Measurements from ENCODE around the gene SLC39A6.
A peak's percentile ranks its signal among the peaks of the same experiment; 100 is the strongest.
"Not testable (repeated sequence)": the region's sequence is repeated elsewhere in the genome, so short reads cannot be mapped to it uniquely, and the experiment has no call there.

Gene SLC39A6

GRCh38 chr18:36095936-36096519 is 33.1 kb downstream of the SLC39A6 start:
- peak; percentile 72 for DNase-seq (ENCODE audit: low spot score)

- DNase-seq (ENCODE audit: low spot score): no peak
These were observed 34.7 kb downstream of the SLC39A6 start for GRCh38 chr18:36094431-36094830.

GRCh38 chr18:36092116-36092515 is 37.0 kb downstream of the SLC39A6 start:
- not testable (repeated sequence) for DNase-seq (ENCODE audit: low spot score)

GRCh38 chr18:36089001-36089400 is 40.1 kb downstream of the SLC39A6 start:
- no peak for DNase-seq (ENCODE audit: low spot score)

- DNase-seq (ENCODE audit: low spot score): no peak
These were observed 40.9 kb downstream of the SLC39A6 start for GRCh38 chr18:36088256-36088655.

GRCh38 chr18:36086186-36086585 is 43.0 kb downstream of the SLC39A6 start:
- DNase-seq (ENCODE audit: low spot score): no peak

GRCh38 chr18:36085195-36085594 is 43.9 kb downstream of the SLC39A6 start:
- no peak for DNase-seq (ENCODE audit: low spot score)

- DNase-seq (ENCODE audit: low spot score): no peak
These were observed 45.4 kb downstream of the SLC39A6 start for GRCh38 chr18:36083729-36084128.

GRCh38 chr18:36081118-36081517 is 48.0 kb downstream of the SLC39A6 start:
- DNase-seq (ENCODE audit: low spot score): not testable (repeated sequence)

GRCh38 chr18:36078751-36079529 is 50.2 kb downstream of the SLC39A6 start:
- no peak for DNase-seq (ENCODE audit: low spot score)

GRCh38 chr18:36077764-36078163 is 51.4 kb downstream of the SLC39A6 start:
- not testable (repeated sequence) for DNase-seq (ENCODE audit: low spot score)

GRCh38 chr18:36075862-36076587 is 53.1 kb downstream of the SLC39A6 start:
- DNase-seq (ENCODE audit: low spot score): no peak

GRCh38 chr18:36074435-36074834 is 54.7 kb downstream of the SLC39A6 start:
- DNase-seq (ENCODE audit: low spot score): no peak

- DNase-seq (ENCODE audit: low spot score): no peak
These were observed 55.5 kb downstream of the SLC39A6 start for GRCh38 chr18:36073676-36074075.

- DNase-seq (ENCODE audit: low spot score): not testable (repeated sequence)
These were observed 56.7 kb downstream of the SLC39A6 start for GRCh38 chr18:36072406-36072805.

GRCh38 chr18:36067055-36067957 is 61.8 kb downstream of the SLC39A6 start, which contains the start of gene RPRD1A:
RPRD1A (minus strand) TSS chr18:36067559; CDS start chr18:36067404, 155 bp downstream.
- DNase-seq (ENCODE audit: low spot score): peak; percentile 86

GRCh38 chr18:36066686-36067054 is 62.5 kb downstream of the SLC39A6 start:
- DNase-seq (ENCODE audit: low spot score): peak; percentile 16

- DNase-seq (ENCODE audit: low spot score): no peak
These were observed 63.1 kb downstream of the SLC39A6 start for GRCh38 chr18:36066001-36066400.

GRCh38 chr18:36064809-36065079 is 64.4 kb downstream of the SLC39A6 start:
- DNase-seq (ENCODE audit: low spot score): not testable (repeated sequence)

GRCh38 chr18:36064027-36064808 is 64.9 kb downstream of the SLC39A6 start:
- DNase-seq (ENCODE audit: low spot score): no peak

- no peak for DNase-seq (ENCODE audit: low spot score)
These were observed 70.5 kb downstream of the SLC39A6 start for GRCh38 chr18:36058674-36059073.

Data from kidney capillary endothelial cell (primary cell).